HG03469 (cell line): ENCODE data around the gene EDNRA.
"Not testable (repeated sequence)": the region's sequence is repeated elsewhere in the genome, so short reads cannot be mapped to it uniquely, and the experiment has no call there.

Experiments
- ATAC-seq: cut with Tn5 transposase; IDR thresholded peaks from one replicate; pipeline ENCODE4 v1.9.1; 2021; ENCODE audit warnings: mild to moderate bottlenecking, moderate library complexity, moderate number of reproducible peaks; ENCODE audit not compliant: unreplicated experiment

Gene EDNRA

DNA sequence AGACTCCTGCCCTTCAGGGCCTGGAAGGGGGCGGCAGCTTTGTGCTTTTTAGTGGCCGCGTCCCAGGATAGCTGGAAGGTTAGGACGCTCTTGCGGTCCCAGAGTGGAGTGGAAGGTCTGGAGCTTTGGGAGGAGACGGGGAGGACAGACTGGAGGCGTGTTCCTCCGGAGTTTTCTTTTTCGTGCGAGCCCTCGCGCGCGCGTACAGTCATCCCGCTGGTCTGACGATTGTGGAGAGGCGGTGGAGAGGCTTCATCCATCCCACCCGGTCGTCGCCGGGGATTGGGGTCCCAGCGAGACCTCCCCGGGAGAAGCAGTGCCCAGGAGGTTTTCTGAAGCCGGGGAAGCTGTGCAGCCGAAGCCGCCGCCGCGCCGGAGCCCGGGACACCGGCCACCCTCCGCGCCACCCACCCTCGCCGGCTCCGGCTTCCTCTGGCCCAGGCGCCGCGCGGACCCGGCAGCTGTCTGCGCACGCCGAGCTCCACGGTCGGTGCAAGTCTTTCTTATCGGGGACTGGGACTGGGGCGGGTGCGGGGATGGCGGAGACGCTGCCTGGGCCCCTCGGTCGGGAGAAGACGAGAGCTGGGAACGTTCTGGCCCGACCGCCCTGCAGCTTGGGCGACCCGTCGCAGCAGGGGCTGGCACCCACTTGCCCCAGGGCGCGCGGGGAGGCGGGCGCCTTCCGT lies at the start of gene EDNRA:
Gene EDNRA (plus strand): TSS at position 207 of the 686 bp plus-strand sequence. CDS start 4,585 bp downstream, outside the sequence.
- ATAC-seq = no peak

DNA sequence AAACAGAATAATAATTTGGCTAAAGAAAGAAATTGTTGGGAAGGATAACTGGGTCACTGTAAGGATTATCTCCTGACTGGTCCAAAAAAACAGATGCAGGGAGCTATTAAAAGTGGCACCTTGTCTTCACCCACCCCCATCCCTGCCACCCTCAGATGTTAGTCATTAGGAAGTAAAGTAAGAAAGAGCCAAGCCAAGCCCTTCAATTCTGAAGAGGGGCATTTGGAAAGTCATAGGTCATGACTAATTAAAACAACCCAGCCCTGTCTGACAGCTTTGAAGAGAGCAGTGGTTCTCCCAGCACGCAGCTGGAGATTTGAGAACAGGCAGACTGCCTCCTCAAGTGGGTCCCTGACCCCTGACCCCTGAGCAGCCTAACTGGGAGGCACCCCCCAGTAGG lies 46.5 kb upstream of the EDNRA start:
- ATAC-seq = not testable (repeated sequence)

DNA sequence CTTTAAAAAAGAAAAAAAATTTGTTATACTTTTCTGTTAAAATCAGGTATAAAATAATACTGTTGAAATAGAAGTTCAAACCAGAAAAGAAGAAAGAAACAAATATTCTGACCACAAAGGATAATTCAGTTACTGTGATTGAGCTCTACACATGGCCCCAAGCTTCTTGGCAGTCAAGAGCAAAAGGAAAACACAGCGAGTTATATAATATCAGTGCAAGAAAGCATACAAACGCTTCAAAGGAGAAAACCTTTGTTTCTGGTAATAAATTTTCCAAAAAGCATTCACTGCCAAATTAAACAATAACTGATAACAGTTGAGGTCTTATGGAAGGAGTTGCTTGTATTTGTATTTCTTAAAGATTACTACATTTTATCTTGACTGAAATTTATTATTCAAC lies 40.5 kb upstream of the EDNRA start:
- ATAC-seq = no peak

DNA sequence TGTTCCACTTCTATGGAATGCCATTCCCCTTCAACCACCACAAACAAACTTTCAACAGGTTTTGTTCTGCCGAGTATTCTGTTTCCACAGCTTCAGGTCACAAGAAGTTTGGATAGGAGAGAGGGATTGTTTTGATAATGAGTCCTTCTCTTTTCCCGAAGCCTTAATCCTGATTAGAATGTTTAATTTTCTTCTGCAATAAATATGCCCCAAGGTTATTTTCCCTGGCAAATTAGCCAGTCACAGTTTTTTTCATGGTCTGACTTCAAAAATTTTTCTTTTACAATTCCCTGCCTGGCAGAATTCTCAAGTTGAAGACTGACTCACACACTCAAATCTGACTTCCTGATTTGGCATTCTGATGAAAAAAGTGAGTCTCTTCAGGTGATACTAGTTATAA lies 33.1 kb upstream of the EDNRA start:
- ATAC-seq = no peak

DNA sequence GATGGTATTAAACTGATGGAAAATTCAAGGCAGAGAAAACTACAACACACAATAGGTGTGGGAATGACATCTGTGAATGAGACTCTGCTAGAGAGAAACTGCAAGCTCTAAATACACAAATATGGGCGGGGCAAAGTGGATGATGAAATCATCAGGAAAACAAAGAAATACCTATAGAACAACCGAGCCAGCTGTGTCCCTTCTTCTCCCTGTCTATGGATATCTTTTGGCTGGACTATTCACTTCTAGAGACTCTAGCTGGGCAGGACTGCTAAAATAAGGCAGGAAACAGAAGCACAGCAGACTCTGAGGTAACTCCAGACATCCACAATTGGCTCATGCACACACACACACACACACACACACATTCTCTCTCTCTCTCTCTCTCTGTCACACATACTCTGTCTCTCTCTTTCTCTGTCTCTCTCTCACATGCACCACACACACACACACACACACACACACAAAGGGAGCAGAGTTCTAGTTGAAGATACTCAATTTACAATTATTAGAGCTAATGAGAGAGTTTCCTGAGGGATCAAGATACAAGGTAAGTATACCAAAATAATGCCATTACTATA lies 27.2 kb upstream of the EDNRA start:
- no peak for ATAC-seq

DNA sequence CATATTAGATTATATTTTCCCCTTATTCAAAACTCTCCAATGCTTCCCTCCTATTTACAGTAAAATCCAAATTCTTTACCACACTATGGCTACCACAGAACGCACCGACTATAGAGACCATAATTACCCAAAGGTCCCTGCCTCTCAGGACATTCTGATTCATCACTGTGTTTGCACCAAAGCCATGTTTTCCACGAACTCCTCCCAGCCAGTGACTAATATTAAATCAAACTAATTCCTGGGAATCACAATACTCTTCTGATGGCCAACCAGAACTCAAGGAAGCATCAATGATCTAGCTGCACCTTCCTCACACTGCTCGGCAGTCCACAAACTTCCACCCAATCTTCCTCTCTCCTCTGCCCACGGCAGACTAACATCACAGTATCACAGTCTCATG lies 24.2 kb upstream of the EDNRA start:
- no peak for ATAC-seq

DNA sequence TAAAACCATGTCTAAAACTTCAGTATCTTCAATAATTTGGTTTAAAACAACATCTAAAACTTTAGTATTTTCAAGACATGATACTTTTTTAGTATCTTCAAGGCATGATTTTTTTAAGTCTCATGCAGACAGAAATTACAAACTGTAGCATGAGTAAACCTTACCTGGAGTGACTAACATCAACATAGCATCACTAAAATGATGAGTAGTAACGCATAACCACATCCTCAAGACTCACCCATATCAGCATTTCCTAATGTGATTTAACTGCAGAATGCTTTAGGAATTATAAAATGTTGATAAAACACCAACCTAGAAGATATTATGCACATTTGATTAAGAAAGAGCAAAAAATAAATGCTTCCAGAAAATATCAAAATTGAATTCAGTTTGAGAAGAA lies 19.7 kb upstream of the EDNRA start:
- ATAC-seq = no peak

DNA sequence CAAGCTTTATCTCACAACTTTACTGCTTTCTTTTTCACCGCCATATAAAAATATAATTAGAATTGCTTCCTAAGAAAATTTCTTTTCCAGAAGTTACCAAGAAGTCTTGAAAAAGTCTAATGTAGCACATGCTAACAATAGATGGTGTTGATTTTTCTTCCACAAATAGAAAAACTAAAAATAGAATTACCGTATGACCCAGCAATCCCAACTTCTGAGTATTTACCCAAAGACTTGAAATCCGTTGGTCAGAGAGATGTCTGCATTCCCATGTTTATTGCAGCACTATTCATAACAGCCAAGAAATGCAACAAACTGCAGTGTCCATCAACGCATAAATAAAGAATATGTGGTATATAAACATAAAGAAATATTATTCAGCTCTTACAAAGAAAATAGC lies 17.8 kb upstream of the EDNRA start:
- ATAC-seq = no peak

DNA sequence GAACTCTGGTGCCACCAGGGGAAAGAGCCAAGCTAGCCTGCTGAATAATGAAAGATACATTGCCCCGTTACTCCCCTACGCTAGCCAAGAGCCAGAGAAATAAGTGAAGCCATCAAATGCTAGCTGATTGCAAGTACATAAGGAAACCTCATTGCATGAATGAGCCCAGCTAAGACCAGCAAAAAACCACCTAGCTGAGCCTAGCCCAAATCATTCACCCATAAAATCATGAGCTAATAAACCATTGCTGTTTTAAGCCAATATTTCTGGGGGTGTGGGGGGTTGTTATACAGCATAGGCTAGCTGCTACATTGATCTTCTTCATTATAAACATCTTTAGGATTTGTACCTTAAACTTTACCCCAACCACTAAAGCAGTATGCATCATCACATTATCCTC lies 15.4 kb upstream of the EDNRA start:
- no peak for ATAC-seq

DNA sequence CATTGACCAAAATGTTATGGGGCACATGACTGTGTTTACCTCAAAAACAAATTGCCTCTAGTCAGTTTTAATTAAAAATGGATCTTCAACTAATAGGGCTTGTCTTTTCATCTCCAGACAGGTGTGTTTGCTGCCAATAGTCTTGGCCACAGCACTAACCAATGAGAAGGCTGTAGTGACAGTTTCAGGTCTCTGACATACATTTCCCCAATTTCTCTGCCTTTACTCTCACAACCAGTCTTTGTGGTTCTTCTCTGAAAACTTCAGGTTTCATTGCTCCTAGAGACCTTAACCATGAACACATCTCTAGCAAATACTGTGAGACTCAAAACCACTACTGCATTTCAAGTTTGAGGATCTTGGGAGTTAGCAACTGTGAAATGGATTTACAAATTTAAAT lies 3.5 kb upstream of the EDNRA start:
- ATAC-seq = peak; percentile 87

DNA sequence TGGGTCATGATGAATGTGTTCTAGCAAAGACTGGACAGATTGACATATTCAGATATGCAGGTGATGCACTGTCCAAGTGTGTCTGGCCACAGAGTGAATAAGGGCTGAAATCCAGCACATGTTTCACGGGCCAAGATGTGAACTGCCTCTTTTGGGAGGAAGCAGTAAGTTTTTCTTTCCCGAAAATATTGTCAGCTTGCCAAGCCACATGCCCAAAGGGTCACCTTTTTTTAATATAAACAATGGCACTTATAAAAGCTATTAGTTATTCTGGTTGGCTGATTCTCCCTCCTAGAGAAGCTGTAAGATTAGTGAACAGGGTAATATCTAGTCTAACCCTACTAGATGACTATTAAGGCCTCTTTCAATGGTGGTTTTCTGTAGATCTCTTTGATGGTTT lies 1.5 kb upstream of the EDNRA start:
- ATAC-seq = no peak

DNA sequence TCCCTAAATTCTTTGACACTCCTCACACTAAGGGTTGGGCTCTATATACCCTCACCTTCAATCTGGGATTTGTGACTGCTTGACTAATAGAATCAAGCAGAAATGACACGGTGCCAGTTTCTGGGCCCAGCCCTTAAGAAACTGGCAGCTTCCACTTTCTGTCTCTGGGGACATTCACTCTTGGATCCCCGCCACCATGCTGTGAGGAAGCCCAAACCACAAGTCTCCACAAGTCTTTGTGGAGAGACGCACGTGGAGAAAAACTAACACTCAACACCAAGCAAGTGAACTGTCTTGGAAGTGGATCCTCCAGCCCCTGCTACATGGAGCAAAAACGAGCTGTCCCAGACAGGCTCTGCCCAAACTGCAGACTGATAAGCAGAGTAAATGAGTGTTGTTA lies 1.1 kb upstream of the EDNRA start:
- no peak for ATAC-seq

DNA sequence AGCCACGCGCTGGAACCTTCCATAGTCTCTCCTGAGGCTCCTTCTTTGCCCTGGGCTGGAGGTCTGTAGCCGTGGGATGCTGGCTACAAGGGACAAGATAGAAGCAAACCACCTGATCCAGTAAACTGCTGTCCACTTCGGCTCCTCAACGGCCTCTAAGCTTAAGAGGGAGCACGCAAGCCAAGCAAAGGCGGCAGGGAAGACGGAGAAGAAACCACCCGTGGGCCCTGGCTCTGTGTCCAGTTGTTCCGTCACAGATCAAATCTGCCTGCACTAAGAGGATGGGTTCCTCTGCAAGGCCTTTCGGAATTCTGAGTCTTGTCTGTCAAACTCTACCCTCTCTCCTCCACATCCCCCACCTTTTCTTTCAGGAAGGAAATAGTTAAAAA lies 401 bp upstream of the EDNRA start:
- ATAC-seq = no peak

DNA sequence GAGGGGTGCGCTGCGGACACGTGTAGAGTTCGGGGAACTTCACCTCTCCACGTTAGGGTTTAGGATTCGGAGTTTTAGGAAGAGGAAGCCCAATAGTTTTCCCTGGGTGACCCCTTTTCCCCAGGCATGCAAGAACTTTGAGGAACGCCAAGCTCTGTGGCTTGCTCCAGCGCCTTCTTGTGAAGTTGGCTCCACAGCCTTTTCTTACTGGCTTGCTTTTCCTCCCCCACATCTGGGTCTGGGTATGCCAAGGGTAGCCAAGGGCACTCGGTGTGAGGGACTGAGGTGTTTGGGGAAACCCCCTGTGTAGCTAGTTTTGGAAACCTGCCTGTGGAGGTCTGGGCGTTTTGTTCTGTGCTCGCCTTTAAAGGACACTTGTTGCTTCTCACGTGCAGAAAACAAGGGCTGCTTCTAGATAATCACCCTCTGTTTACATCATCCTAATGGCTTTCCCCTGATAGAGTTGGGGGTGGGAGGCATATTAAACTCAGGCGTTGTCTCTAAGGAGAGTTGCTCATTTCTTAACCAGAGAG lies 746 bp downstream of the EDNRA start:
- no peak for ATAC-seq

DNA sequence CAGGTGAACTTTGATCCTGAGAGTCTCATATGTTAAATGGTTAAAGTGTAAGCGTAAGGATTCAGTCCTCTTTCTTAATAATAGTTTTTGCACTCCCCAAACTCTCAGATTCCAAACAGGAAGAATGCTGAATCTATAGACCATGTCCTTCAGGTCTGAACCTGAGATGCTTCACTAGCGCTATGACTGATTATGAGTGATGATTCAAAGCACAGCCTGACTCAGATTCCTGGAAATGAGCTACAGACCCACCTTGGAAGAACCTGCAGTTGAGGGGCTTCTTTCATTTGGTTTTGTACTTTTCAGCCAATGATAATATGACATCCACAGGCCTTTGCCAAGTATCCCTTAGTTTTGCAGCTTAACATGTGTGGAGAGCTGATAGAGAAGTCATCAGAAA lies 1.4 kb downstream of the EDNRA start:
- no peak for ATAC-seq

DNA sequence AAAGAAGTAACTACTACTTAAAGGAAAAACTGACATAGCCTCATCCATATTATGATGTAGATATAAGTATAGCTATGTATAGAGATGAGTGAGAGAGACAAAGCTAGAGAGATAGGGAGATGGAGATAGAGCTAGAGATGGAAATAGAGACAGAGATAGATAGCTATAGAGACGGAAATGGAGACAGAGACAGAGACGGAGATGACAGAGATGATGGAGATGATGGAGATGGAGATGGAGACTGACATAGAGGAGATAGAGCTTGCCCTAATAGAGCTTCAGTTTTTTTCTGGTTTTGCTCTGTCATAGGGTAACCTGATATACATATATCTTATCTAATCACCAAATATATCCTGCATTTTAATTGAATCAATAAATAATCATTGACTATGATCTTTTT lies 4.3 kb downstream of the EDNRA start:
- no peak for ATAC-seq

DNA sequence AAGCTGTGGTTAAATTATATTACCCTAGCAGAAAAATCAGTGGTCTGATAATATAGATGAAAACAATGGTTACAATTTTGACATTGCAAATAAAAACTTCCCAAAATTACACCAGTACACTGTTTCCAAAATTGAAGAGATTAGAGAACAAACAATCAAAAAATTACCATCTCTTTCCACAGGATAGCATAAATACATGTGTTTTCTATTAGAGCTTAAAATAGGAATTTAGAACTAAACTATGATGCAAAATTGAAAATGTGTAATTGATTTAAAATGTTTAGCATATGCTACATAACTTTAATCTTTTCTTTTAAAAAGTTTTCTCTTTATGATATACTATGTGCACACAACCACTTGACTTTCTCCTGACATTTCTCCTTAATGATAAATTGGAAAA lies 6.7 kb downstream of the EDNRA start:
- no peak for ATAC-seq

DNA sequence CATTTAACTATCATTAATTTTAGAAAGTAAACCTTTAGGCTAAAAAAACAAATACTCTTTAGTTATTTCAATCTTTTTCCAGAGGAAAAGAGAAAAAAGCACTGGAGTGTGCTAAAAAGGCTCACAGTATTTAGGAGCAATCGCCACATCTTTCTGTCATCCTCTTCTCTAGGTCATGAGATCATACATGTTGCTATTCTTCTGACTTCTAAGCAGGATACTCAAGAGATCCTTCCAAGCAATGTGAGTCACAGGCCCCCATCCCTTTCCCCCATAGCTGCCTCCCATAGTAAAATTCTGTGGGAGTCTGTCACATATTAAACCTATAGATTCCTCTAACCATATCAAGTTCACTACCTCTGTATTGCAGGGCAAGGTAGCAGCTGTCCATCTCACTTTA lies 7.7 kb downstream of the EDNRA start:
- no peak for ATAC-seq

DNA sequence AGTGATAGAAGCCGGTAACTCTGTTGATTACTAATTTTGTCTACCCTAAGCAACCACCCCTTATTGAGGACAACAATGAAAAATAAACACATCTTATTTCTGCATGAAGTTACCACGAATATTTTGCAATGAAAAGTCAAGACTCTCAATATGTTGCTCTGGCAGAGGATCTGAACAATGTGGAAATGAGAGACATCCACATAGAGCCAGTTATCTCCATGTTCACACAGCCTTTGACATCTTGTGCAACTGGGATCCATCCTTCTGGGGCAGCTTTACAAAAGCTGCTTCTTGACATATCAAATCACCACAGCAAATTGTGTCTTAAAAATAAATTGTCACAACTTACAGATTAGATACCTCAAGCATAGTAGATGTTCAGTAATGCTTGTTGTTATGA lies 10.2 kb downstream of the EDNRA start:
- ATAC-seq = no peak

DNA sequence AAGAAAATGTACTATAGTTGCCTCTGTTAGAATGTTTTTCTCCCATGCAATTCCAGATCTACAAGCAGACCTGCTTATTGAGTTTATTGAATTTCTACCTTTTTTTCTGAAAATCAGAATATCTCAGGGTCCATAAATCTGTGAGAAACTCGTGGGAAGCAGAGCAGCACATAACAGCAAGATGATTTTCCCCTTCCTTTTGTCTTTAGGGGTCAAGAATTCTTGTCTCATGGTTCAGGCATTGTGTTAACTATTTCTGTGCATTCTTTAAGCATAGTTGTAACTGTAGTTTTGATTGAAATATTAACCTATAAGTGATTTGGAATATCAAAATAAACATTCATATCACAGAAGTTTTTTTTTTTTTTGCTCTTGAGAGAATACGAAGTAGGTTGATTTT lies 11.4 kb downstream of the EDNRA start:
- no peak for ATAC-seq

DNA sequence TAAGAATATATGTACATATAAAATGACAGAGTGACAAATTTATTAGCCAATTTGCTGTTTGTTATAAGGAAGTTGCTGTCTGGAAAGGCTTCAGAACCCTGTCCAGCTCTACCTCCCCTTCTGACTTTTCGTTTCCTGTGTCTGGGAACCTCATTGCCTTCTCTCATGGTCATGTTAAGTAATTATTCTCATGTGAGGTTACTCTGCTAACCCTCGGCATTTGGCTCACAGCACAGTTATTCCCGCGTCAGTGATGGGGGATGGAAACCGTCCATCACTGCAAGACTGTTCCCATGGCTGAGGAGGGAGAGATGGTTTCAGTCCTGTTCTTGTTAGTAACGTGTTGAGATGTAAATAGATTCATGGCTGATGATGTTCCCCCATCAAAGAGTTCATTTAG lies 11.9 kb downstream of the EDNRA start:
- ATAC-seq = no peak

DNA sequence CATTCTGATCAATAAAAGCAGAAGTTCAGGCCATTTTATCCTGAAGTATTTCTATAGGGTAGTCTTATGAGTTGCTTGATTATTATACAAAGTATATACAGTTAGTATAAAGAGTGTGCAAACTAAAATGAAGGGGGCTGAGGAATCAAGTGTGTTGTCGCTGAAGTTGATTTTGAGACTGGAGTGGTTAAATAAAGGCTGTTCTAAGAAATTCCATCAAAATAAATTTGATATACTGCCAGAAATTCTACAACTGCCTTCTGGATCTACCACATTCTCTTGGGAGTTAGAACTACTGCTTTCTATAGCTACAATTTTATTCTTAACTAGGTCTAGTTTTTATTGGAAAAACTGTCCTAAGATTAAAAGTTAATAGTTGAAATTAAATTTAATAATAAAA lies 12.4 kb downstream of the EDNRA start:
- no peak for ATAC-seq

DNA sequence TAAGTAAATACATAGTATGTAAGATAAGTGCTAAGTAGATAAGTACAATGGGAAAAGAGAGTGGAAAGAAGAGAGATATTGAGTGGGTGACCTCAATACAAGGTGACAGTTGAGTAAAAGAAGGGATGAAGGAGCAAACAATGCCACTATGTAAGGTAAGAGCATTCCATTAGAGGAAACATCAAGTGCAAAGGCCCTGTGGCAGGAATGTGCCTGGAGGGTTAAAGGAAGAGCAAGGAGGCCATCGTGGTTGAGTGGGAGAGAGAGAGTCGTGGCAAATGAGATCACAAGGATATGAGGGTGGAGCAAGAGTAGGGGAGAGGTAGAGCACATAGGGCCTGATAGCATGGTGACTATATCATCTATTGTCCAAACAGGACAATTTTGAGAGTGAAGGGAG lies 13.4 kb downstream of the EDNRA start:
- ATAC-seq = no peak
